Sciatic nerve (tissue), 2 donors: ENCODE data around the gene PHACTR3. TPM values are rescaled to one million over a fixed set of nuclear protein-coding genes. Genes with fewer than 3 reads are reported as not detected.
A peak's percentile ranks its signal among the peaks of the same experiment; 100 is the strongest.

ENCODE experiments used
- ATAC-seq: fragments of 200-7000 bp; cut with Tn5 transposase; one replicate; pipeline ENCODE4 v1.9.1; 2020; ENCODE audit warnings: mild to moderate bottlenecking, moderate library complexity
- DNase-seq: peaks from one replicate; pipeline ENCODE4 v3.0.0-alpha.2; 2020; ENCODE audit warnings: low spot score
- intact Hi-C: fragments of 100-400 bp; cut with DNase I; formaldehyde crosslinking; loops from one replicate; pipeline ENCODE4 v1.14.2; 2022
- total RNA-seq: library from RNA; stranded (reverse); fragmentation: NEBNext Ultra II Directional; extraction: Animal tissue kit (Norgen Biotek cat#: 25700); gene quantifications from one replicate; pipeline ENCODE4 v1.2.1, GENCODE V29; 2021
- donor health status: DM: no; HTN: no; CAD: no.
- donor health status: DM: no; HTN: no; CAD: no.

Gene PHACTR3
- total RNA-seq, 1 donor from 2014 or later = not detected

- intact Hi-C loops = loop anchor here (10.0 kb wide), 1 partner anchor 183 kb away; no protein-coding TSS in a partner anchor
- peak; percentile 83 for ATAC-seq
- peak; percentile 79 for DNase-seq
Measured at GRCh38 chr20:59571551-59572314, 32.6 kb upstream of the PHACTR3 start.

- ATAC-seq (no peak), DNase-seq (no peak)
- intact Hi-C loops = loop anchor here (10.0 kb wide), 1 partner anchor 182 kb away; no protein-coding TSS in a partner anchor
Measured at GRCh38 chr20:59572515-59572914, 31.8 kb upstream of the PHACTR3 start.

- intact Hi-C loops = loop anchor here (10.0 kb wide), 1 partner anchor 181 kb away; no protein-coding TSS in a partner anchor
- DNase-seq (peak; percentile 25), ATAC-seq (no peak)
Measured at GRCh38 chr20:59573837-59574236, 30.5 kb upstream of the PHACTR3 start.

- peak; percentile 18 for DNase-seq
- intact Hi-C loops = loop anchor here (10.0 kb wide), 1 partner anchor 180 kb away; no protein-coding TSS in a partner anchor
- ATAC-seq = no peak
Measured at GRCh38 chr20:59574308-59574707, 30.0 kb upstream of the PHACTR3 start.

GRCh38 chr20:59575216-59575615, 29.1 kb upstream of the PHACTR3 start:
- intact Hi-C loops = loop anchor here (10.0 kb wide), 1 partner anchor 180 kb away; no protein-coding TSS in a partner anchor
- DNase-seq (peak; percentile 4), ATAC-seq (no peak)

GRCh38 chr20:59575653-59576052, 28.7 kb upstream of the PHACTR3 start:
- DNase-seq = peak; percentile 31
- intact Hi-C loops = loop anchor here (10.0 kb wide), 1 partner anchor 179 kb away; no protein-coding TSS in a partner anchor
- no peak for ATAC-seq

GRCh38 chr20:59576216-59576953, 28.0 kb upstream of the PHACTR3 start:
- DNase-seq (peak; percentile 40), ATAC-seq (no peak)
- intact Hi-C loops = loop anchor here (10.0 kb wide), 1 partner anchor 178 kb away; no protein-coding TSS in a partner anchor

- intact Hi-C loops = loop anchor here (10.0 kb wide), 1 partner anchor 178 kb away; no protein-coding TSS in a partner anchor
- DNase-seq = peak; percentile 21
- no peak for ATAC-seq
Measured at GRCh38 chr20:59577037-59577808, 27.1 kb upstream of the PHACTR3 start.

- ATAC-seq (no peak), DNase-seq (no peak)
- intact Hi-C loops = loop anchor here (10.0 kb wide), 1 partner anchor 177 kb away; no protein-coding TSS in a partner anchor
Measured at GRCh38 chr20:59577809-59578435, 26.4 kb upstream of the PHACTR3 start.

GRCh38 chr20:59578436-59579403, 25.6 kb upstream of the PHACTR3 start:
- DNase-seq = no peak
- no peak for ATAC-seq
- intact Hi-C loops = loop anchor here (10.0 kb wide), 1 partner anchor 176 kb away; no protein-coding TSS in a partner anchor

- ATAC-seq (no peak), DNase-seq (no peak)
- intact Hi-C loops = loop anchor here (10.0 kb wide), 1 partner anchor 175 kb away; no protein-coding TSS in a partner anchor
Measured at GRCh38 chr20:59579404-59580145, 24.8 kb upstream of the PHACTR3 start.

- intact Hi-C loops = no loop called here
- DNase-seq (no peak), ATAC-seq (peak; percentile 65)
Measured at GRCh38 chr20:59580146-59580946, 24.0 kb upstream of the PHACTR3 start.

GRCh38 chr20:59580991-59581401, 23.3 kb upstream of the PHACTR3 start:
- DNase-seq = no peak
- ATAC-seq = no peak
- intact Hi-C loops = no loop called here

- intact Hi-C loops = no loop called here
- ATAC-seq (no peak), DNase-seq (no peak)
Measured at GRCh38 chr20:59581993-59582679, 22.2 kb upstream of the PHACTR3 start.
